ENCODE measurements around the gene ELOVL2. TPM values are rescaled to one million over a fixed set of nuclear protein-coding genes. Genes with fewer than 3 reads are reported as not detected.

ELOVL2 gene
- total and polyA plus RNA-seq, 4 donors, result 21.5 to 83.5 (median 44.3) TPM

DNA sequence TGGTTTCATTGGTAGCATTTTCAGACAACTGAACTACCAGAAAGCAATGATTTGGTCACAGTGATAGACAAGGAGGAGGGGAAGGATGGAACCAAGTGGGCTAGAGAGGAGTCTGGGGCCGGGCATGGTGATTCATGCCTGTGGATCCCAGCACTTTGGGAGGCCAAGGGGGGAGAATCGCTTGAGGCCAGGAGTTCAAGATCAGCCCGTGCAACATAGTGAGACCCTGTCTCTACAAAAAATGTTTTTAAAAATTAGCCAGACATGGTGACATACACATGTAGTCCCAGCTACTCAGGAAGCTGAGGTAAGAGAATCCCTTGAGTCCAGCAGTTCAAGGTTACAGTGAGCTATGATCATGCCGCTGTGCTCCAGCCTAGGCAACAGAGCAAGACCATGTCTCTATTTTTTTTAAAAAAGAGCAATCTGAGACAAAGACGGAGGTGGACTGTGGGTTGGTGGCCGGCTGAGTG is 86.7 kb downstream of the ELOVL2 start:
- 100% methylated on average over 2 of the region's 6 CpGs for WGBS (ENCODE audit: insufficient coverage)
- Histone ChIP-seq H3K4me1 (ENCODE audit: control insufficient read depth, insufficient read depth, low read length) (no peaks in the 10 kb centered on the region), H3K4me3 (ENCODE audit: low read depth, low read length) (no peak overlapping the region), H3K9me3 (ENCODE audit: control insufficient read depth, insufficient read depth, low read length) (no peaks in the 10 kb centered on the region), H3K27me3 (ENCODE audit: control insufficient read depth, insufficient read depth, low read length) (no peaks in the 10 kb centered on the region), H3K36me3 (ENCODE audit: control insufficient read depth, insufficient read depth, low read length) (no peaks in the 10 kb centered on the region), H3K27ac (ENCODE audit: low read depth, low read length) (no peak overlapping the region)
- no peak for DNase-seq (ENCODE audit: low read depth in 4 of 6, low spot score in 6 of 6)

DNA sequence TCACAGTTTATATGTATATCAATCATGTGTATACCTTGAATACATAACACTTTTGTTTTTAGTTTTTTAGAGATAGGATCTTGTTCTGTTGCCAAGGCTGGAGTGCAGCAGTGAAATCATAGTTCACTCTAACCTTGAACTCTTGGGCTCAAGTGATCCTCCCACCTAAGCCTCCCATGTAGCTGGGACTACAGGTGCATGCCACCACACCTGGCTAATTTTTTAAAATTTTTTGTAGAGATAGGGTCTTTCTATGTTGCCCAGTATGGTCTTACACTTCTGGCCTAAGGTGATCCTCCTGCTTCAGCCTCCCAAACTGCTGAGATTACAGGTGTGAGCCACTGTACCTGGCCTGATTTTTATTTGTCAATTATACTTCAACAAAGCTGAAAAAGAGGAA is 87.3 kb downstream of the ELOVL2 start:
- H3K27me3 ChIP-seq (ENCODE audit: control insufficient read depth, insufficient read depth, low read length), result no peaks in the 10 kb centered on the region

DNA sequence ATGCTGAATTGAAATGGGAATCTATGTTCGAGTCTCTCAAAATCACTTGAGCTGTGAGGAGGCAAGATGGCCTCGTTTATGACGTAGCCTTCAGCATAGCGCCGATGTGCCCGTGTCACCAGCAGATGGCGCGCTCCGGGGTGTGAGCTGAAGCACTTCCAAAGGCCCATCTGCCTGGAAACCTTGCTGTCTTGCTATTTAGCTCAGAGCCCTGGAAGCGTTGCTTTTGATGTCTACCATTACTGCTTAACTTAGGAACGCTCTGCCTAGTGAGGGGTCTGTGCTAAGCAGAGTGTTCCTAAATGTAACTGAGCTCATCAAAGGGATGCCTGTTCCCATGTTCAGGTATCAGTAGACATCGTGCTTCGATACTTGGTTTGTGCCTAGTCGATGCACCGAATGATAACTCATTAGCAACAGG is 89.5 kb downstream of the ELOVL2 start:
- Histone ChIP-seq H3K27me3 (ENCODE audit: control insufficient read depth, insufficient read depth, low read length) (no peaks in the 10 kb centered on the region), H3K9me3 (ENCODE audit: control insufficient read depth, insufficient read depth, low read length) (no peaks in the 10 kb centered on the region), H3K36me3 (ENCODE audit: control insufficient read depth, insufficient read depth, low read length) (no peaks in the 10 kb centered on the region), H3K27ac (ENCODE audit: low read depth, low read length) (no peak overlapping the region), H3K4me1 (ENCODE audit: control insufficient read depth, insufficient read depth, low read length) (no peaks in the 10 kb centered on the region), H3K4me3 (ENCODE audit: low read depth, low read length) (no peak overlapping the region)
- peak in 5 of 6 donors; percentile 18 to 86 (median 29) for DNase-seq (ENCODE audit: low read depth in 4 of 6, low spot score in 6 of 6)
- 34% methylated on average over 15 of the region's 15 CpGs for WGBS (ENCODE audit: insufficient coverage)

More for the DNA sequence above, 87.3 kb downstream of the ELOVL2 start:
- no peak overlapping the region for H3K4me3 ChIP-seq (ENCODE audit: low read depth, low read length)
- no peaks in the 10 kb centered on the region for H3K36me3 ChIP-seq (ENCODE audit: control insufficient read depth, insufficient read depth, low read length)
- no peak for DNase-seq (ENCODE audit: low read depth in 4 of 6, low spot score in 6 of 6)
- H3K9me3 ChIP-seq (ENCODE audit: control insufficient read depth, insufficient read depth, low read length), result no peaks in the 10 kb centered on the region
- H3K4me1 ChIP-seq (ENCODE audit: control insufficient read depth, insufficient read depth, low read length), result no peaks in the 10 kb centered on the region
- no peak overlapping the region for H3K27ac ChIP-seq (ENCODE audit: low read depth, low read length)

DNA sequence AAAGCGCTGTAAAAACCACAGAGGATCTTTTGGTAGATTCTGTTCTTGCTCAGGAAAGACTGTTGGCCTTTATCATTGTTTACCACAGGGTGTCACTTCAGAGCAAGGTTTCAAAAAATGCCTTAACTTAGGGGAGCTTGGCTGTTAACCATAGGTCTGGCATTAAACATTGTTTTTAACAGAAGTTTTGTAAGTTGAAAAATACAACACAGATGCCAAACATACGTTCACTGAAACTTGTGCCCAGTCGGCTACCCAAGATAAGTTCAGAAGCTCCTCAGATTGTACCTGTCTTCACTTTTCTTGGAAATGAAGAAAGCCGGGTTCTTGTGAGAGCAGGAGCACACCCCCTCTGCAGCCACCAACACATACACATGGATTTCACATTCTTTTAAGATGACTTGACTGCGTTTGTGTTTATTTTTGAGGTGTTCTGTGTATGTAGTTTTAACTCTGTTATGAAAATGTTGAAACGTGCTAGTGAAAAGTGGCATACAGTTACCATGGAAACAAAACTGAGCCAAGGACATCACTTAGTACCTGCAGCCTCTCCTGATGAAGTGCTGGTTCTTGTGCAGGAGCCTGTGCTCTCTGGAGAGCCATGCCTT is 92.3 kb downstream of the ELOVL2 start:
- Histone ChIP-seq H3K27me3 (ENCODE audit: control insufficient read depth, insufficient read depth, low read length) (no peaks in the 10 kb centered on the region), H3K27ac (ENCODE audit: low read depth, low read length) (no peak overlapping the region), H3K4me1 (ENCODE audit: control insufficient read depth, insufficient read depth, low read length) (no peaks in the 10 kb centered on the region), H3K36me3 (ENCODE audit: control insufficient read depth, insufficient read depth, low read length) (no peaks in the 10 kb centered on the region), H3K4me3 (ENCODE audit: low read depth, low read length) (no peak overlapping the region), H3K9me3 (ENCODE audit: control insufficient read depth, insufficient read depth, low read length) (no peaks in the 10 kb centered on the region)
- 40% methylated on average over 1 of the region's 6 CpGs for WGBS (ENCODE audit: insufficient coverage)
- peak in 5 of 6 donors; percentile 39 to 88 (median 48) for DNase-seq (ENCODE audit: low read depth in 4 of 6, low spot score in 6 of 6)

DNA sequence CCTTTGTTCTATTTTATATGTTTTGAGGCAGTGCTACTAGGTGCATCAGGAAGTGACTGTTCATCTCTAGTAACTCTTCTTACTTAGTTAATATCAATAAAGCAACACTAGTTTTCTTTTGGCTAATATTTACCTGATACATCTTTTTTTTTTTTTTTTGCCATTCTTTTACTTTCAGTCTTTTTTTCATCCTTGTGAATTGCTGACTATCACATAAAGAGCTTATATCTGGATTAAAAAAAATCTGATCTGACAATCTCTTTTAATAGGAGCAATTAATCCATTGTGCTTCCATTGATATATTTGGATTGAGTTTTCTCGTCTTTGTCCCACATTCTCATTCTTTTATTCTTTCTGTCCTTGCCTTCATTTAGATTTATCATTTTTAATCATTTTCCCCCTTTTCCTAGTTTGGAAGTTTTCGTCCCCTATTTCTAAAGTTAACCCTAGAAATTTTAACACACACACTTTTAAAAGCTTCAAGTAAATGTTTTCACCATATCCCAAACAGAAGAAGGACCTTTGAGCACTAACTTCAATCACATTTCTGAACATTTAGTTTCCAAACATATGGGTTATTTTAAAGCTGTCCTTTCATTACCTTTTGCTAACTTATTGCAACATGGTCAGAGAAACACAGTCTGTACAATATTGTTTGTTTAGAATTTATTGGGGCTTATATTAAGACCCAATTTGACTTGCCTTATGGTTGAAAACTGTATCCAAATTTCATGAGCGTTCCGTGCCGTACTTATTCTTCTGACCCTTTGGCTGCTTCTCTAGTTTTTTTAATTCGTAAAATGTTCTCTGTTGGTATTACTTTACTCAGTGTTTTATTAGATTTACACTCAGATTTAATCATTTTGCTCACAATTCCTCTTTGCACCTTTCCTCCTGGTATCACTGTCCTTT is 94.3 kb downstream of the ELOVL2 start:
- 73% methylated on average over 4 of the region's 6 CpGs for WGBS (ENCODE audit: insufficient coverage)
- DNase-seq (ENCODE audit: low read depth in 4 of 6, low spot score in 6 of 6), result no peak
- H3K4me1 ChIP-seq (ENCODE audit: control insufficient read depth, insufficient read depth, low read length), result no peaks in the 10 kb centered on the region
- H3K27ac ChIP-seq (ENCODE audit: low read depth, low read length), result no peak overlapping the region
- H3K4me3 ChIP-seq (ENCODE audit: low read depth, low read length), result no peak overlapping the region
- H3K36me3 ChIP-seq (ENCODE audit: control insufficient read depth, insufficient read depth, low read length), result no peaks in the 10 kb centered on the region
- H3K27me3 ChIP-seq (ENCODE audit: control insufficient read depth, insufficient read depth, low read length), result no peaks in the 10 kb centered on the region
- no peaks in the 10 kb centered on the region for H3K9me3 ChIP-seq (ENCODE audit: control insufficient read depth, insufficient read depth, low read length)

DNA sequence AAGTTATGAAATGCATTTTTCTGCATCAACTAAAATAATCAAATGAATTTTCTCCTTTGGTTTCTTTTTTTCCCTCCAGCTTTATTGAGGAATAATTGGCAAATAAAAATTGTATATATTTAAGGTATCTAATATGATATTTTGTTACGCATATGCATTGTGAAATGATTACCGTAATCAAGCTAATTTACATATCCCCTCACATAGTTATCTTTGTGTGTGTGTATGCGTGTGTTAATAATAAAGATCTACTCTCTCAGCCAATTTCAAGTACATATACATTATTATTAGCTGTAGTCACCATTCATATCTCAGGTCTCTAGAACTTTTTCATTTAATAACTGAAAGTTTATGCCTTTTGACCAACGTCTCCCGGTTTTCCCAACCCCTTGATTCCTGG is 96.1 kb downstream of the ELOVL2 start:
- H3K4me3 ChIP-seq (ENCODE audit: low read depth, low read length), result no peak overlapping the region
- no peak for DNase-seq (ENCODE audit: low read depth in 4 of 6, low spot score in 6 of 6)
- H3K27ac ChIP-seq (ENCODE audit: low read depth, low read length), result no peak overlapping the region
- no CpG with 5 or more reads among the region's 5 CpGs for WGBS (ENCODE audit: insufficient coverage)
- no peaks in the 10 kb centered on the region for H3K27me3 ChIP-seq (ENCODE audit: control insufficient read depth, insufficient read depth, low read length)
- H3K9me3 ChIP-seq (ENCODE audit: control insufficient read depth, insufficient read depth, low read length), result no peaks in the 10 kb centered on the region
- no peaks in the 10 kb centered on the region for H3K4me1 ChIP-seq (ENCODE audit: control insufficient read depth, insufficient read depth, low read length)
- H3K36me3 ChIP-seq (ENCODE audit: control insufficient read depth, insufficient read depth, low read length), result no peaks in the 10 kb centered on the region

DNA sequence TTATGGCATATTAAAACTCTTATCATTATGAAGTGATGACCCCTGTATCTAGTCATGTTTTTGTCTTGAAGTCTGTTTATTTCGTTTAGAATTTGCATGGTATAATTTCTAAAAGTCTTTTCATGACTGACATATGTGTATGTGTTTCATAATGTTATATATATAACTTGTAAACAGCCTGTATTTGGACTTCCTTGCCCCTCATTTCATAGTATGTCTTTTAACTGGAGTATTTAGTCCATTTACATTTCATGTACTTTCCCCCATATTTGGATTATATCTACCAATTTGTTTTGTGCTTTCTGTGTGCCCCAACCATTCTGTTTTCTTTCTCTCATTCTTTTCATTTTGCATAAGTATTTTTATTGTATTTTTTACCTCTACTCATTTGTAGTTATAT is 98.3 kb downstream of the ELOVL2 start:
- H3K27me3 ChIP-seq (ENCODE audit: control insufficient read depth, insufficient read depth, low read length), result no peaks in the 10 kb centered on the region
- DNase-seq (ENCODE audit: low read depth in 4 of 6, low spot score in 6 of 6), result no peak

DNA sequence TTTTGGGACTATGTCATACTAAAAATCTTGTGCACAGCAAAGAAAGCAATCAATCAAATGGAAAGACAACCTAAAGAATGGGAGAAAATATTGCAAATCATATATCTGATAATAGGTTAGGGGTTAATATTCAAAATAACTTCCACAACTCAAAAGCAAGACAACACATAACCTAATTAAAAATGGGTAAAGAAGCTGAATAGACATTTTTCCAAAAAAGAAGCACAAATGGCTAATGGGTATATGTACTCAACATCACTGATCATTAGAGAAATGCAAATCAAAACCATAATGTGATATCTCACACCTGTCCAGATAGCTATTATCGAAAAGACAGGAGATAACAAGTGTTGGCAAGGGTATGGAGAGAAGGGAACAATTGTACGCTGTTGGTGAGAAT is 104.3 kb downstream of the ELOVL2 start:
- Histone ChIP-seq H3K27ac (ENCODE audit: low read depth, low read length) (no peak overlapping the region), H3K4me1 (ENCODE audit: control insufficient read depth, insufficient read depth, low read length) (no peaks in the 10 kb centered on the region), H3K27me3 (ENCODE audit: control insufficient read depth, insufficient read depth, low read length) (no peaks in the 10 kb centered on the region), H3K36me3 (ENCODE audit: control insufficient read depth, insufficient read depth, low read length) (no peaks in the 10 kb centered on the region), H3K4me3 (ENCODE audit: low read depth, low read length) (no peak overlapping the region), H3K9me3 (ENCODE audit: control insufficient read depth, insufficient read depth, low read length) (no peaks in the 10 kb centered on the region)
- no CpG with 5 or more reads among the region's 2 CpGs for WGBS (ENCODE audit: insufficient coverage)
- no peak for DNase-seq (ENCODE audit: low read depth in 4 of 6, low spot score in 6 of 6)

More for the DNA sequence above, 98.3 kb downstream of the ELOVL2 start:
- H3K27ac ChIP-seq (ENCODE audit: low read depth, low read length), result no peak overlapping the region
- H3K9me3 ChIP-seq (ENCODE audit: control insufficient read depth, insufficient read depth, low read length), result no peaks in the 10 kb centered on the region
- no CpG with 5 or more reads among the region's 1 CpG for WGBS (ENCODE audit: insufficient coverage)
- H3K4me1 ChIP-seq (ENCODE audit: control insufficient read depth, insufficient read depth, low read length), result no peaks in the 10 kb centered on the region
- no peak overlapping the region for H3K4me3 ChIP-seq (ENCODE audit: low read depth, low read length)
- H3K36me3 ChIP-seq (ENCODE audit: control insufficient read depth, insufficient read depth, low read length), result no peaks in the 10 kb centered on the region

DNA sequence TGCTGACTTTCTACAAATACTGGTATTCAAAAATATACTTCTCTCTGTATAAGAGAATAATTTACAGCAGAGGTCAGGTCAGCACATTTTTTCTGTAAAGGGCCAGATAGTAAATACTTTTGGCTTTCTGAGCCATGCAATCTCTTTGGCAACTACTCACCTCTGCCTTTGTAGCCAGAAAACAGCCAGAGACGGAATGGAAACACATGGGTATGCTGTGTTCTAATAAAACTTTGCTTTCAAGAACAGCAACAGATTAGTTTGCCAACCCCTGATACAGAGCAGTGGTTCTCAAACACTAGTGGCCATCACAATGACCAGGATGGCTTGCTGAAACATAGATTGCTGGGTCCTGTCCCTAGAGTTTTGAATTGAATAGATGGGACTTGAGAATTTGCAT is 111.0 kb downstream of the ELOVL2 start:
- Histone ChIP-seq H3K27me3 (ENCODE audit: control insufficient read depth, insufficient read depth, low read length) (no peaks in the 10 kb centered on the region), H3K4me1 (ENCODE audit: control insufficient read depth, insufficient read depth, low read length) (no peaks in the 10 kb centered on the region), H3K36me3 (ENCODE audit: control insufficient read depth, insufficient read depth, low read length) (no peaks in the 10 kb centered on the region), H3K4me3 (ENCODE audit: low read depth, low read length) (no peak overlapping the region), H3K27ac (ENCODE audit: low read depth, low read length) (no peak overlapping the region), H3K9me3 (ENCODE audit: control insufficient read depth, insufficient read depth, low read length) (no peaks in the 10 kb centered on the region)
- WGBS (ENCODE audit: insufficient coverage), result no CpG with 5 or more reads among the region's 1 CpG
- DNase-seq (ENCODE audit: low read depth in 4 of 6, low spot score in 6 of 6), result no peak
